GM19193 (cell line): Measurements from ENCODE around the gene ANK2.

Experiments used
- POLR2A ChIP-seq: IDR thresholded peaks from 4 replicates; pipeline ENCODE4 v1.6.1; 2011; ENCODE audit not compliant: insufficient read depth, insufficient read length; ENCODE audit errors: extremely low read depth

The ANK2 gene

GRCh38 chr4:113040793-113041192 is 8.7 kb upstream of the ANK2 start:
- no peak for TF ChIP-seq POLR2A

- TF ChIP-seq POLR2A: no peak
Measured at GRCh38 chr4:113042502-113042901, 7.0 kb upstream of the ANK2 start.

- no peak for TF ChIP-seq POLR2A
Measured at GRCh38 chr4:113043591-113043990, 5.9 kb upstream of the ANK2 start.

- no peak for TF ChIP-seq POLR2A
Measured at GRCh38 chr4:113050371-113050755, 910 bp downstream of the ANK2 start.

- no peak for TF ChIP-seq POLR2A
Measured at GRCh38 chr4:113050837-113051236, 1.4 kb downstream of the ANK2 start.

- no peak for TF ChIP-seq POLR2A
Measured at GRCh38 chr4:113051361-113051760, 1.9 kb downstream of the ANK2 start.

- no peak for TF ChIP-seq POLR2A
Measured at GRCh38 chr4:113052379-113052951, 3.0 kb downstream of the ANK2 start.

- TF ChIP-seq POLR2A: no peak
Measured at GRCh38 chr4:113053883-113054282, 4.4 kb downstream of the ANK2 start.

GRCh38 chr4:113056318-113056717 is 6.9 kb downstream of the ANK2 start:
- TF ChIP-seq POLR2A: no peak

- TF ChIP-seq POLR2A: no peak
Measured at GRCh38 chr4:113057891-113058290, 8.4 kb downstream of the ANK2 start.

GRCh38 chr4:113059449-113060182 is 10.2 kb downstream of the ANK2 start:
- no peak for TF ChIP-seq POLR2A

GRCh38 chr4:113060853-113061252 is 11.4 kb downstream of the ANK2 start:
- no peak for TF ChIP-seq POLR2A

- no peak for TF ChIP-seq POLR2A
Measured at GRCh38 chr4:113064244-113064643, 14.8 kb downstream of the ANK2 start.

- no peak for TF ChIP-seq POLR2A
Measured at GRCh38 chr4:113065629-113066028, 16.2 kb downstream of the ANK2 start.

- no peak for TF ChIP-seq POLR2A
Measured at GRCh38 chr4:113069212-113069892, 19.9 kb downstream of the ANK2 start.

GRCh38 chr4:113070755-113071154 is 21.3 kb downstream of the ANK2 start:
- TF ChIP-seq POLR2A: no peak
